H54 (cell line): ENCODE measurements around the gene MTHFR.

Source experiments
- DNase-seq: peaks from one replicate; pipeline ENCODE4 v3.0.0; 2011; ENCODE audit warnings: low spot score, mixed read lengths; ENCODE audit not compliant: insufficient read length
- FAIRE-seq: peaks from 3 replicates; lab custom pipeline; 2011; peaks lifted over from hg19 to GRCh38; lab: Jason Lieb, UNC
- POLR2A ChIP-seq: IDR thresholded peaks from 2 replicates; pipeline ENCODE4 v1.6.1; 2011; ENCODE audit warnings: low read depth, mild to moderate bottlenecking, low read length

The MTHFR gene

DNA sequence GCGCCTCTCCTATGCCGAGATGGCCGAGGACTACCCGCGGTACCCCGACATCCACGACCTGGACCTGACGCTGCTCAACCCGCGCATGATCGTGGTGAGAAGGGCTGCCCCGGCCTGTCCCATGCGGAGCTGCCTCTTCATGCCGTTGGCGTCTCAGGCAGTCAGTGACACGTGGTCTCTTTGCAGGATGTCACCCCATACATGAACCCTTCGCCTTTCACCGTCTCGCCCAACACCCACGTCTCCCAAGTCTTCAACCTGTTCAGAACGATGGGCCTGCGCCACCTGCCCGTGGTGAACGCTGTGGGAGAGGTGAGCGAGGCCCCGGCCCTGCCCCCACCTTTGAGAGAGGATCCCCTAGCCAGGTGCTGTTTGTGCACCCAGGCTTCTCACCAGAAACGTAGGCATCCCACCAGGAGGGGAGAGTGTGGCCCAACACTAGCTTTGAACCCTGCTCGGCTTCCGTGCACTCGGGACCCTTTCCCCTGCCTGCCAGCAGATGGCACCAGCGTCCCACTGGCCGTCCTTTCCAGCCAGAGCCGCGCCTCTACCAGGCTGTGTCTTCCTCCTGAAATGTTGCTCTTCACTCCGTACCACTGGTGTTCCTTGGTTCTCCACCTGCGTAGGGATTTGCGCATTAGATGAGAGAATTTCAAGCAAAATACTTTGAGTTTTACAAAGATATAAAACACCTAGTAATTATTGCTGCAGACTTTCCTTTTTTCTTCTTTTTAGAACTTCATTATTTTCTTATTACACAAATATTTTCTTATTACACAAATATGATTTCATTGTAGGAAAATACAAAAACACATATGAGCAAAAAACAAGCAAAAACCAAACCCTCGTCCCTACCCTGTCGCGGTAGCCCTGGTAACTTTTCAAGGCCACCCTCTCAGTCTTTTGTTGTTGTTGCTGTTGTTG is 32.8 kb upstream of the MTHFR start:
- TF ChIP-seq POLR2A: no peak
- DNase-seq (peak; percentile 72), FAIRE-seq (no peak)

DNA sequence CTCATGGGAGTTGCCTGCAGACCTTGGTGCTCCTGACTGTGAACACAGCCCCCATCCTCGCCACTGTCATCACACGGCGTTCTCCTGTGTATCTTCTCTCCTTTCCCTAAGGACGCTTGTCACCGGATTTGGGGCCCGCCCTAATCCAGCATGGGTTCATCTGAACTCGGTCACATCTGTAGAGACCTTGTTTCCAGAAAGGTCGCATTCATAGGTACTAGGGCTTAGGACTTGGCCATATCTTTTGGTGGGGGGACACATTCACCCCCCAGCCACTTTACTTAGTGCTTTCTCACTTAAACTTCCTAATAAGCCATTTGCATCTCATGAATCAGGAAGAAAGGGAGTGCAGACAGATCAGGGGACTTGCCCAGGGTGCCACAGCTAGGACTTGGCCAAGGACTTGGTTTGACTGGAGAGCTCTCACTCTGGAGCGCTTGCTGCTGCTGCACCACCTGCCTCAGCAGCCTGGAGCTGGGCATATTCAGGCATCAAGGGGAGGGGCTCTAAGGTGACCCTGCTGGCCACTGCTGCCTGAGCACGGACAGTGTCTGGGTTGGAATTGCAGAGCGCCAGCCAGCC is 32.1 kb upstream of the MTHFR start:
- no peak for DNase-seq
- TF ChIP-seq POLR2A: no peak
- no peak for FAIRE-seq

DNA sequence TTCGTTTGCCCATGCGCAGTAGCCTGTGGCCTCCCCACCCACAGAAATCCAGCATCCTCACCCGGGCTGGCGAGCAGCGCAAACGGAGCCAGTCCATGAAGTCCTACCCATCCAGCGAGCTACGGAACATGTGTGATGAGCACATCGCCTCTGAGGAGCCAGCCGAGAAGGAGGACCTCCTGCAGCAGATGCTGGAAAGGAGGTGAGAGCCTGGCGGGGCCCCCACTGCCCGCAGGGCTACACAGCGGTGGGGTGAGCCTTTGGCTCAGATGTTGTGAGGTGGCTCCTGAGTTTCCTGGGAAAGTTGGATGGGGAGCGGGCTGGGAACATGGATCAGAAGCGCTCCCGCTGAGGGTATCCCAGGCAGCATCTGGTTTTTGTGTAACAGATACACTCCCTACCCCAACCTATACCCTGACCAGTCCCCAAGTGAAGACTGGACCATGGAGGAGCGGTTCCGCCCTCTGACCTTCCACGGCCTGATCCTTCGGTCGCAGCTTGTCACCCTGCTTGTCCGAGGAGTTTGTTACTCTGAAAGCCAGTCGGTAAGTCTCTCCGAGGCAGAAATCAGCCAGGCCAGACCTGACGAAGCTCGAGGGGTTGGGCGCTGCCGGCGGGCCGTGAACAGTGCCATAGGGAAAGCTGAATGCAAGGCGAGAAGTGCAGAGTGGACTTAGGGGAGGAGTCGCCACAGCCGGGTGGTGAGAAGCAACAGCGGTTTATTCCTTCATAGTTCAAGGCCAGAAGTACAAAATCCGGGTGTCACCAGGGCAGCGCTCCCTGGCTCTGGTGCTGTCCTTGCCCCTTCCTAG is 31.4 kb upstream of the MTHFR start:
- no peak for TF ChIP-seq POLR2A
- DNase-seq (no peak), FAIRE-seq (no peak)

DNA sequence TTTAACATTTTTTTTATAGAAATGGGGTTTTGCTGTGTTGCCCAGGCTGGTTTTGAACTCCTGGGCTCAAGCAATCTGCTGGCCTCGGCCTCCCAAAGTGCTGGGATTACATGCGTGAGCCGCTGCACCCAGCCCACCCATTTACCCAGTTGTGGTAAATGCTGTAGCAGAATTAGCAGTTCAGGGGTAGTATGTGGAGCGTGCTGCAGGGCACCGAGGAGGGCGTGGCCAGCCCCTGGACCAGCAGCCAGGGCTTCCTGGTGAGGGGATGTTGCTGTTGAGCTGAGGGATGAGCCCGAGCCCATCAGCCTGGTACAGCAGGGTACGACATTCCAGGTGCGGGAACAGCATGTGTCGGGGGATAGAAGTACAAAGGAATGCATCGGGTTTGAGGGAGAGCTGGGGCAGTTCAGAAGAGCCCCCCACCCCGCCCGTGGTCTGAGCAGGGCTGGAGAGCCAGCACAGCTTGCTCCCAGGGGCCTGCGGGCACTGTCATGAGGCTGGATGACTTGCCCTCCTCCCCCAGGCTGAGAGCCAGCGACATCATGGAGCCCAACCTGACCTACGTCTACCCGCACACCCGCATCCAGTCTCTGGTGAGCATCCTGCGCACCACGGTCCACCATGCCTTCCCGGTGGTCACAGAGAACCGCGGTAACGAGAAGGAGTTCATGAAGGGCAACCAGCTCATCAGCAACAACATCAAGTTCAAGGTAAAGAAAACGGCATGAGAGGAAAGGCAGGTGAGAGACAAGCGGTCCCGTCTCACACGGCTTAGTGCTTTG is 29.9 kb upstream of the MTHFR start:
- no peak for FAIRE-seq
- no peak for DNase-seq
- TF ChIP-seq POLR2A: no peak

DNA sequence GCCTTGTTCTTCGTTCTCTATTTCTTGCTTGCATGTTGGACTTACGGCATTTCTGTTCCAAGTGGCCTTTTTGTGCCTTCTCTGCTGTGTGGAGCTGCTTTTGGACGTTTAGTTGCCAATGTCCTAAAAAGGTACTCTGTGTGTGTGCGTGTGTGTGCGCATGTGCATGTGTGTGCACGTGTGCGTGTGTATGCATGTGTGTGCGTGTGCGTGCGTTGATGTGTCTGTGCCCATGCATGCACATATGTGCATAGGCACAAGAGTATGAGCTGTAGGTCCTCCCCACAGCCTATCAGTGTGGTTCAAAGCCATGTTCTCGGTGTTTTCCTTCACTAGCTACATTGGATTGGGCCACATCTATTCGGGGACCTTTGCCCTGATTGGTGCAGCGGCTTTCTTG is 28.1 kb upstream of the MTHFR start:
- DNase-seq: no peak
- FAIRE-seq: no peak
- TF ChIP-seq POLR2A: no peak

- DNase-seq (no peak), FAIRE-seq (no peak)
- no peak for TF ChIP-seq POLR2A
Observed at GRCh38 chr1:11833497-11833896, 27.7 kb upstream of the MTHFR start.

GRCh38 chr1:11831945-11832725 is 26.4 kb upstream of the MTHFR start:
- no peak for FAIRE-seq
- no peak for DNase-seq
- no peak for TF ChIP-seq POLR2A

DNA sequence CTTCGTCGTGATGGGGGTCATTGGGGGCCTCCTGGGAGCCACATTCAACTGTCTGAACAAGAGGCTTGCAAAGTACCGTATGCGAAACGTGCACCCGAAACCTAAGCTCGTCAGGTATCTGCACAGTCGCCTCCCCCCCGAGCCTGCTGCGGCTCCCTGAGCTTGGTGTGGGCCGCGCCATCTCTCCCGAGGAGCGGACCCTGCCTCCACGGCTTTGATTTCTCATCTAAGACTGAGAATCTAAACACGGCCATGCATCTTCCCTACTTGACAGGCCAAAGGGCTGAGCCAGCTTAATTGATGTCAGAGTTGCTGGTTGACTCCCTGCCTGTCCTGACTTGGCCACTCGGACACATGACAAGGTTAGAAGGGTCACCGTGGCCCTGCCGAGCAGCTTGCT is 22.7 kb upstream of the MTHFR start:
- FAIRE-seq (no peak), DNase-seq (no peak)
- TF ChIP-seq POLR2A: no peak

GRCh38 chr1:11826946-11827345 is 21.2 kb upstream of the MTHFR start:
- no peak for TF ChIP-seq POLR2A
- FAIRE-seq (no peak), DNase-seq (no peak)

- no peak for FAIRE-seq
Observed at GRCh38 chr1:11825131-11825530, 19.4 kb upstream of the MTHFR start.

GRCh38 chr1:11823366-11824137 is 17.8 kb upstream of the MTHFR start:
- no peak for TF ChIP-seq POLR2A
- DNase-seq (no peak), FAIRE-seq (no peak)

More at GRCh38 chr1:11825131-11825530, 19.4 kb upstream of the MTHFR start:
- DNase-seq: no peak
- TF ChIP-seq POLR2A: no peak

GRCh38 chr1:11822091-11822490 is 16.3 kb upstream of the MTHFR start:
- FAIRE-seq: no peak
- no peak for TF ChIP-seq POLR2A
- DNase-seq: no peak
